ENCODE measurements around the gene GALNT6. TPM values are rescaled to one million over a fixed set of nuclear protein-coding genes. Genes with fewer than 3 reads are reported as not detected.

The GALNT6 gene
- total RNA-seq, 4 donors from 2014 or later, result 2.1 to 3.5 (median 2.4) TPM

DNA sequence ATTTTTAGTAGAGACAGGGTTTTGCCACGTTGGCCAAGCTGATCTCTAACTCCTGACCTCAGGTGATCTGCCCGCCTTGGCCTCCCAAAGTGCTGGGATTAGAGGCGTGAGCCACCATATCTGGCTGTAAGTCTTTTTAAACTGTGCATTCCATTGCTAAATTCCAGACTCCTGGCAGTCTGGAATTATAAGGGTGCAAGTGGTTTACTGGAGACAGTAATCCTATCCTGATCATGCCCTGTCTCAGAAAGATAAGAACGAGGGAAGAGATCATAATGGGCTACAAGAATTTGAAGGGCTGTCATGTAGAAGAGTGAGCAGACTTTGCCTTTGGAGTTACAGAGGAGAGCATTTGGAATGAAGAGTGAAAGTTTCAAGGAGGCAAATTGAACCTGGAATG, 26.6 kb upstream of the GALNT6 start:
- Histone ChIP-seq H3K9me3 (no peaks in the 10 kb centered on the region), H3K27ac (no peak overlapping the region), H3K4me3 (no peak overlapping the region), H3K27me3 (peaks cover 39% of the 10 kb centered on the region), H3K36me3 (no peaks in the 10 kb centered on the region), H3K4me1 (no peaks in the 10 kb centered on the region)
- 49 to 67% methylated on average over 1 to 4 of the region's 4 CpGs for WGBS, 2 donors (ENCODE audit: low coverage in 1 of 2)
- ATAC-seq, result no peak
- TF ChIP-seq CTCF (IDR thresholded peaks at IDR 0.05) (no peak), POLR2A (IDR thresholded peaks at IDR 0.05) (no peak), POLR2AphosphoS5 (IDR thresholded peaks at IDR 0.05) (no peak), EP300 (IDR thresholded peaks at IDR 0.05) (no peak)

GRCh38 chr12:51415931-51416330, 24.7 kb upstream of the GALNT6 start:
- H3K27ac ChIP-seq, result no peak overlapping the region
- WGBS, 2 donors (ENCODE audit: low coverage in 1 of 2), result 93 to 100% methylated on average over 1 of the region's 1 CpG
- no peaks in the 10 kb centered on the region for H3K36me3 ChIP-seq
- no peak overlapping the region for H3K4me3 ChIP-seq
- H3K9me3 ChIP-seq, result no peaks in the 10 kb centered on the region
- H3K27me3 ChIP-seq, result peaks cover 24% of the 10 kb centered on the region
- no peak for ATAC-seq
- TF ChIP-seq EP300 (IDR thresholded peaks at IDR 0.05) (no peak), CTCF (IDR thresholded peaks at IDR 0.05) (no peak), POLR2AphosphoS5 (IDR thresholded peaks at IDR 0.05) (no peak), POLR2A (IDR thresholded peaks at IDR 0.05) (no peak)
- no peaks in the 10 kb centered on the region for H3K4me1 ChIP-seq

DNA sequence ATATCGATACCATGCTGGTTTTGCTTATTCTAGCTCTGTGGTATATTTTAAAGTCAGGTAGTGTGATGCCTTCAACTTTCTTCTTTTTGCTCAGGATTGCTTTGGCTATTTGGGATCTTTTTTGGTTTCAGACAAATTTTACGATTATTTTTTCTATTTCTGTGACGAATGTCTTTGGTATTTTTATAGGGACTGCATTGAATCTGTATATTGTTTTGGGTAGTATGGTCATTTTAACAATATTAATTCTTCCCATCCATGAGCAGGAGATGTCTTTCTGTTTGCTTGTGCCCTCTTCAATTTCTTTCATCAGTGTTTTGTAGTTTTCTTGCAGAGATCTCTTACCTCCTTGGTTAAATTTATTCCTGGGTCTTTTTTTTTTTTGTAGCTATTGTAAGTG, 22.6 kb upstream of the GALNT6 start:
- Histone ChIP-seq H3K9me3 (no peaks in the 10 kb centered on the region), H3K27ac (no peak overlapping the region), H3K36me3 (no peaks in the 10 kb centered on the region), H3K4me1 (no peaks in the 10 kb centered on the region), H3K4me3 (no peak overlapping the region), H3K27me3 (peaks cover 10% of the 10 kb centered on the region)
- ATAC-seq, result no peak
- WGBS, 2 donors (ENCODE audit: low coverage in 1 of 2), result 83 to 100% methylated on average over 3 of the region's 3 CpGs
- TF ChIP-seq POLR2AphosphoS5 (IDR thresholded peaks at IDR 0.05) (no peak), POLR2A (IDR thresholded peaks at IDR 0.05) (no peak), EP300 (IDR thresholded peaks at IDR 0.05) (no peak), CTCF (IDR thresholded peaks at IDR 0.05) (no peak)

GRCh38 chr12:51413149-51413548, 21.9 kb upstream of the GALNT6 start:
- H3K27me3 ChIP-seq, result peaks cover 10% of the 10 kb centered on the region
- H3K4me3 ChIP-seq, result no peak overlapping the region
- no peak for TF ChIP-seq CTCF (IDR thresholded peaks at IDR 0.05)
- no peaks in the 10 kb centered on the region for H3K9me3 ChIP-seq
- no peak overlapping the region for H3K27ac ChIP-seq
- ATAC-seq, result no peak
- H3K4me1 ChIP-seq, result no peaks in the 10 kb centered on the region
- H3K36me3 ChIP-seq, result no peaks in the 10 kb centered on the region

DNA sequence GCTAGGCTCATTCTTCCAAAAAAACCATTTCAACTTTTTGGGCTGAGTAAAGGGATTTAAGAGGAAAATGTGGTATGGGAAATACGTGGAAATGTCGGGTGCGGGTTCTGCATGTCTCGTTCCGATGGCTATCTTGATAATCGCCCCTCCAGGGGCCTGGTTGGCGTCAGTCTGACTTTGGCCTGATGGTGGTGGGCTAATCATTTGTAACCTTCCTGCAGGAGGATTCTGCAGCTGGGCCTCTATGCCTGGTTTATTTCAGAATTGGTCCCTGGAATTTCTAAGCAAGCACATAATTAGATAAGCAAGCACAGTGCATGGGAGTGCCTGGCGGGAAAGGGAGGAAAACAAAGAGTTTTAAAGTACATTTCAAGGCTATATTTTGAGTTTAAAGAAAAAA, 18.6 kb upstream of the GALNT6 start:
- Histone ChIP-seq H3K4me1 (no peaks in the 10 kb centered on the region), H3K4me3 (no peak overlapping the region), H3K36me3 (no peaks in the 10 kb centered on the region), H3K27ac (no peak overlapping the region), H3K9me3 (no peaks in the 10 kb centered on the region), H3K27me3 (no peaks in the 10 kb centered on the region)
- 54 to 89% methylated on average over 7 to 8 of the region's 8 CpGs for WGBS, 2 donors (ENCODE audit: low coverage in 1 of 2)
- TF ChIP-seq POLR2AphosphoS5 (IDR thresholded peaks at IDR 0.05), result no peak
- TF ChIP-seq EP300 (IDR thresholded peaks at IDR 0.05), result no peak
- no peak for TF ChIP-seq CTCF (IDR thresholded peaks at IDR 0.05)
- TF ChIP-seq POLR2A (IDR thresholded peaks at IDR 0.05), result no peak
- ATAC-seq, result no peak
